ENCODE data around the gene LHPP.

The LHPP gene

GRCh38 chr10:124591123-124591495, 129.5 kb downstream of the LHPP start:
- no peak overlapping the region for H3K4me3 ChIP-seq (ENCODE audit: insufficient read length, low read depth)

GRCh38 chr10:124592101-124592500, 130.5 kb downstream of the LHPP start:
- Histone ChIP-seq H3K4me3 (ENCODE audit: insufficient read length, low read depth) (no peak overlapping the region), H3K4me1 (ENCODE audit: insufficient read depth, insufficient read length) (peaks cover 7% of the 10 kb centered on the region), H3K36me3 (ENCODE audit: insufficient read depth, insufficient read length, low read length) (no peaks in the 10 kb centered on the region), H3K9ac (ENCODE audit: insufficient read length, low read depth) (no peak overlapping the region), H3K9me3 (ENCODE audit: insufficient read depth, low read length) (no peaks in the 10 kb centered on the region), H3K27me3 (ENCODE audit: insufficient read depth, insufficient read length) (no peaks in the 10 kb centered on the region)
- TF ChIP-seq YY1 (IDR thresholded peaks at IDR 0.05; ENCODE audit: insufficient read depth, insufficient read length), result no peak
- TF ChIP-seq SUZ12 (IDR thresholded peaks at IDR 0.05; ENCODE audit: extremely low read depth, insufficient read depth, insufficient read length), result no peak
- no peak for TF ChIP-seq ZNF274 (IDR thresholded peaks at IDR 0.05; ENCODE audit: low read depth, low read length)
- DNase-seq (ENCODE audit: low read depth, low spot score), result no peak

More at GRCh38 chr10:124591123-124591495, 129.5 kb downstream of the LHPP start:
- no peaks in the 10 kb centered on the region for H3K27me3 ChIP-seq (ENCODE audit: insufficient read depth, insufficient read length)
- TF ChIP-seq YY1 (IDR thresholded peaks at IDR 0.05; ENCODE audit: insufficient read depth, insufficient read length), result no peak
- no peak for DNase-seq (ENCODE audit: low read depth, low spot score)
- H3K4me1 ChIP-seq (ENCODE audit: insufficient read depth, insufficient read length), result peaks cover 7% of the 10 kb centered on the region
- no peak overlapping the region for H3K9ac ChIP-seq (ENCODE audit: insufficient read length, low read depth)
- H3K9me3 ChIP-seq (ENCODE audit: insufficient read depth, low read length), result no peaks in the 10 kb centered on the region
- no peaks in the 10 kb centered on the region for H3K36me3 ChIP-seq (ENCODE audit: insufficient read depth, insufficient read length, low read length)

DNA sequence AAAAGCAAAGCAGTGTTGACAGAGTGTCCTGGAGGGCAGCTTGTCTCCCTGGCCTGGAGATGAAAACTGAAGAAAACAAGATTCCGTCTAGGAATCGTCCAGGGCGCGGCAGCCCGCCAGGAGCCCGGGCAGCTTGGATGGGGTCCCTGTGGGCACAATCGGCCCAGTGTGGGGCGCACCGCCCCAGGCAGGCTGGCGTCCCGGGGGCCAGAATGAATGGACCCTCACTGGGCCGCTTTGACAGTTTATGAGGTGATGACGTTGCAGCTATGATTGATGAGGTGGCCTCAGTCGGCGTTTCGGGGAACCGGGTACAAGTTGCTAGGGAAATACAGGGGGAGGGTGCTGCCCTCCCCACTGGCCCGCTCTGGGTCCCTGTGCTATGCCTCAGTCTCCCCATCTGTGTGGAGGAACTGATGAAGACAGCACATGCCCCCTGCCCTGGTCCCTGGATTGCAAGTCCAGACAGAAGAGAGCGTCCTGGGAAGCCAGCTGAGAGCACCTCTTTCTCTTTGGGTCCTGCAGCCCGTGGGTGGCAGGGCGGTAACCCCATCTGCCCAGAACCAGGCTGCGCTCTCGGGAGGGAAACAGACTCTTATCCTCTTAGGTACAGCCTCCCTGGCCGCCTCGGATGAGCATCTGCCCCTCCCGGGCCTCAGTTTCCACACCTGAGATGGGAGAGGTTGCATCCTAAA, 131.3 kb downstream of the LHPP start:
- no peak for TF ChIP-seq SUZ12 (IDR thresholded peaks at IDR 0.05; ENCODE audit: extremely low read depth, insufficient read depth, insufficient read length)
- Histone ChIP-seq H3K9me3 (ENCODE audit: insufficient read depth, low read length) (no peaks in the 10 kb centered on the region), H3K4me1 (ENCODE audit: insufficient read depth, insufficient read length) (peaks cover 7% of the 10 kb centered on the region), H3K36me3 (ENCODE audit: insufficient read depth, insufficient read length, low read length) (no peaks in the 10 kb centered on the region), H3K4me3 (ENCODE audit: insufficient read length, low read depth) (no peak overlapping the region), H3K27me3 (ENCODE audit: insufficient read depth, insufficient read length) (no peaks in the 10 kb centered on the region), H3K9ac (ENCODE audit: insufficient read length, low read depth) (no peak overlapping the region)
- DNase-seq (ENCODE audit: low read depth, low spot score), result no peak

DNA sequence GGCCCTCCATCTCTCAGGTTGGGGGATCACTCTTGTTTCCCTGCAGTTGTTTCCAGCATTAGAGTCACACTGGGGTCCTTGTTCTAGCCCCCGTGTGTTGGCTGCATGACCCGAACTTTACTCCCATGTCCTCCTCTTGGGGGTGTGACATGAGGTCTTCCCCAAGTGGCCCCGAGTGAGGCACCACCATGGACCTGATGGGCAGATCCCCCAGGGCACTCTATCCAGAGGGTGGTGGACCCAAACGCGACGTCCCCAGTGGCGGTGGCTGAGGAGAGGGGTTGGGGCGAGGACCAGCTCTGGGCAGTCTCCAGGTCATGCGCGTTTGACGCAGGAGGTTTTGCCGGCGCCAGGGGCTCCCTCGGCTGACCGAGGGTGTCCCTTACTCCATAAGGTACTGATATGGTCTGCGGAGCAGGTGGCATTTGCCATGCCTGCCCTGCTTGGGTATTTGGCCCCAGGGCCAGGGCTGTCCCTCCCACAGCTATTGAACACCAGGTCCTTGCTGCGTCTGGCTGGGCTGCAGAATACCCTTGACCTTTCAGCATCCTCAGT, 131.9 kb downstream of the LHPP start:
- TF ChIP-seq ZNF274 (IDR thresholded peaks at IDR 0.05; ENCODE audit: low read depth, low read length), result no peak
- TF ChIP-seq SUZ12 (IDR thresholded peaks at IDR 0.05; ENCODE audit: extremely low read depth, insufficient read depth, insufficient read length), result no peak
- TF ChIP-seq YY1 (IDR thresholded peaks at IDR 0.05; ENCODE audit: insufficient read depth, insufficient read length), result no peak

DNA sequence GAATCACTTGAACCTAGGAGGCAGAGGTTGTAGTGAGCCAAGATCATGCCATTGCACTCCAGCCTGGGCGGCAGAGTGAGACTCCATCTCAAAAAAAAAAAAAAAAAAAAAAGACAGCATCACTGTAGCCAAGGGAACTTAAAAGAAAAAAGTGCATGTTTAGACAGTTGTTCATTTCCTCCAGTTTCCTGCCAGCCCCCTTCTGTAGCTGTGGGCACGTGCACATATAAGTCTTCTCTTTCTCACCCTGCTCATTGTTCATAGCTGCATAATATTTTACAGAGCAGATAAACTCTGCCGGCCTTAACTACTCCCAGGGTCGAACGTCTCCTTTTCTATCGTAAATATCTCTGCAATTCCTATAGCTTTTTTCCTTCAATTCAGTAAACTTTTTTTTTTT, 132.6 kb downstream of the LHPP start:
- Histone ChIP-seq H3K4me3 (ENCODE audit: insufficient read length, low read depth) (no peak overlapping the region), H3K9ac (ENCODE audit: insufficient read length, low read depth) (no peak overlapping the region), H3K9me3 (ENCODE audit: insufficient read depth, low read length) (no peaks in the 10 kb centered on the region), H3K36me3 (ENCODE audit: insufficient read depth, insufficient read length, low read length) (no peaks in the 10 kb centered on the region), H3K27me3 (ENCODE audit: insufficient read depth, insufficient read length) (no peaks in the 10 kb centered on the region), H3K4me1 (ENCODE audit: insufficient read depth, insufficient read length) (no peaks in the 10 kb centered on the region)
- DNase-seq (ENCODE audit: low read depth, low spot score), result no peak
- TF ChIP-seq ZNF274 (IDR thresholded peaks at IDR 0.05; ENCODE audit: low read depth, low read length) (no peak), SUZ12 (IDR thresholded peaks at IDR 0.05; ENCODE audit: extremely low read depth, insufficient read depth, insufficient read length) (no peak), YY1 (IDR thresholded peaks at IDR 0.05; ENCODE audit: insufficient read depth, insufficient read length) (no peak)

More for the DNA sequence above, 131.9 kb downstream of the LHPP start:
- no peak for DNase-seq (ENCODE audit: low read depth, low spot score)
- Histone ChIP-seq H3K4me3 (ENCODE audit: insufficient read length, low read depth) (no peak overlapping the region), H3K4me1 (ENCODE audit: insufficient read depth, insufficient read length) (peaks cover 7% of the 10 kb centered on the region), H3K36me3 (ENCODE audit: insufficient read depth, insufficient read length, low read length) (no peaks in the 10 kb centered on the region), H3K9me3 (ENCODE audit: insufficient read depth, low read length) (no peaks in the 10 kb centered on the region), H3K9ac (ENCODE audit: insufficient read length, low read depth) (no peak overlapping the region), H3K27me3 (ENCODE audit: insufficient read depth, insufficient read length) (no peaks in the 10 kb centered on the region)

DNA sequence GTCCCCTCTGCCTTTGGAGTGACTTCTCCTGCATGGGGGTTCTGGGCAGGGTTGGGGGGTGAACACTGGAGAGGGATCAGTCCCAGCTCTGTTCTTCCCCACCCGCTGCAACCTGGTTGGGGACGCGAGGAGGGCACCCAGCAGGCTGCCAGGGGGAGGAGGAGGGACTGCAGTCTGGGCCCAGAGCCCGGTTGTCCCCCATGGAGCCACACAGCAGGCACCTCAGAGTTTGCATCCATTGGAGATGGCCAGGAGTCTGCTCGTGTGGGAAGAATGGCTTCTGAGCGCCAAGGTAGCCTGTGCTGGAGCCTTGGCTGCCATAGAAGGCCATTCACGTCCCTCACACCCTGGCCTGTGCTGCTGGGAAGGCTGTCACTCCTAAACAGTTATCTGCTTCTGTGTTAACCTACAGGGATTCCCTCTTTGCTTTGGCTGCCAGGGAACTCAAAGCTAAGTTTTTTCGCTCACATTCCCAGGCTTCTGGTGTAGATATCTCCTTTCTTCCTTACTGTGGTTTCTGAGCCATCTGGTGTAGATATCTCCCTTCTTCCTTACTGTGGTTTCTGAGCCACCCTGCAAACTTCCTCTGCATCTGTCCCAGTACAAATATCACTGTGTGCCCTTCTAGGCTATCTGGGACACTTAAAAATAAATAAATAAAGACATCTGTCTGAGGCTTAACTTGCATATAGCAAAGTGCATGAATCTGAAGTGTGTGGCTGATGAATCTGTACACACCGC, 133.7 kb downstream of the LHPP start:
- DNase-seq (ENCODE audit: low read depth, low spot score), result no peak
- Histone ChIP-seq H3K9ac (ENCODE audit: insufficient read length, low read depth) (no peak overlapping the region), H3K4me3 (ENCODE audit: insufficient read length, low read depth) (no peak overlapping the region), H3K9me3 (ENCODE audit: insufficient read depth, low read length) (no peaks in the 10 kb centered on the region), H3K36me3 (ENCODE audit: insufficient read depth, insufficient read length, low read length) (no peaks in the 10 kb centered on the region), H3K27me3 (ENCODE audit: insufficient read depth, insufficient read length) (no peaks in the 10 kb centered on the region), H3K4me1 (ENCODE audit: insufficient read depth, insufficient read length) (no peaks in the 10 kb centered on the region)
- no peak for TF ChIP-seq SUZ12 (IDR thresholded peaks at IDR 0.05; ENCODE audit: extremely low read depth, insufficient read depth, insufficient read length)
- TF ChIP-seq YY1 (IDR thresholded peaks at IDR 0.05; ENCODE audit: insufficient read depth, insufficient read length), result no peak
- TF ChIP-seq ZNF274 (IDR thresholded peaks at IDR 0.05; ENCODE audit: low read depth, low read length), result no peak

- Histone ChIP-seq H3K27me3 (ENCODE audit: insufficient read depth, insufficient read length) (no peaks in the 10 kb centered on the region), H3K9ac (ENCODE audit: insufficient read length, low read depth) (no peak overlapping the region), H3K9me3 (ENCODE audit: insufficient read depth, low read length) (no peaks in the 10 kb centered on the region), H3K4me3 (ENCODE audit: insufficient read length, low read depth) (no peak overlapping the region), H3K4me1 (ENCODE audit: insufficient read depth, insufficient read length) (no peaks in the 10 kb centered on the region), H3K36me3 (ENCODE audit: insufficient read depth, insufficient read length, low read length) (no peaks in the 10 kb centered on the region)
- DNase-seq (ENCODE audit: low read depth, low spot score), result no peak
- no peak for TF ChIP-seq ZNF274 (IDR thresholded peaks at IDR 0.05; ENCODE audit: low read depth, low read length)
- no peak for TF ChIP-seq SUZ12 (IDR thresholded peaks at IDR 0.05; ENCODE audit: extremely low read depth, insufficient read depth, insufficient read length)
- no peak for TF ChIP-seq YY1 (IDR thresholded peaks at IDR 0.05; ENCODE audit: insufficient read depth, insufficient read length)
These were observed 134.6 kb downstream of the LHPP start for GRCh38 chr10:124596116-124596785.
